SU-DHL-6 (cell line): ENCODE data around the gene DDX10.

ENCODE experiments used
- H2AFZ ChIP-seq: fragments of 200-600 bp; sonication (generic); 2 replicates; pipeline ENCODE4 v1.6.1; 2014; ENCODE audit warnings: low read depth, mild to moderate bottlenecking, moderate library complexity, mixed read lengths, antibody characterized with exemption, low read length; ENCODE audit not compliant: severe bottlenecking
- H3F3A ChIP-seq: fragments of 200-600 bp; shearing (Covaris generic); 2 replicates; pipeline ENCODE4 v1.6.0; 2016; ENCODE audit warnings: antibody characterized with exemption, mild to moderate bottlenecking; ENCODE audit not compliant: insufficient read depth
- H3K27ac ChIP-seq: fragments of 200-600 bp; sonication (generic); 2 replicates; pipeline ENCODE4 v1.5.1; 2016; ENCODE audit warnings: low read depth, mild to moderate bottlenecking, low read length, moderate library complexity, mixed read lengths
- H3K27me3 ChIP-seq: fragments of 200-600 bp; sonication (generic), shearing (Covaris generic); 2 replicates; pipeline ENCODE4 v1.6.0; 2014; ENCODE audit warnings: mild to moderate bottlenecking, low read length
- H3K36me3 ChIP-seq: fragments of 200-600 bp; sonication (generic); 2 replicates; pipeline ENCODE4 v1.6.1; 2014; ENCODE audit warnings: mild to moderate bottlenecking, low read length, mixed read lengths
- H3K4me2 ChIP-seq: fragments of 300-600, 200-600 bp; shearing (Covaris generic), sonication (generic); 2 replicates; pipeline ENCODE4 v1.6.0; 2014; ENCODE audit warnings: low read length, low read depth, mild to moderate bottlenecking; ENCODE audit not compliant: poor library complexity, severe bottlenecking
- H3K4me3 ChIP-seq: fragments of 200-600 bp; sonication (generic); 2 replicates; pipeline ENCODE4 v1.5.1; 2014; ENCODE audit warnings: antibody characterized with exemption, low read length, mild to moderate bottlenecking, mixed read lengths; ENCODE audit not compliant: insufficient read depth, poor library complexity, severe bottlenecking
- H3K79me2 ChIP-seq: fragments of 200-600 bp; sonication (generic); 2 replicates; pipeline ENCODE4 v1.6.1; 2014; ENCODE audit warnings: mild to moderate bottlenecking, low read length, moderate library complexity; ENCODE audit not compliant: insufficient read depth
- H3K9ac ChIP-seq: fragments of 200-600 bp; sonication (generic); 2 replicates; pipeline ENCODE4 v1.7.0; 2014; ENCODE audit warnings: mild to moderate bottlenecking, low read length
- H3K9me2 ChIP-seq: fragments of 200-600 bp; sonication (generic); replicated peaks from 2 replicates; pipeline ENCODE4 v1.6.1; 2014; ENCODE audit warnings: low read length; ENCODE audit not compliant: insufficient read depth
- H3K9me3 ChIP-seq: fragments of 200-600 bp; sonication (generic); 2 replicates; pipeline ENCODE4 v1.6.1; 2014; ENCODE audit warnings: low read length, mixed read lengths; ENCODE audit not compliant: insufficient read depth
- H4K20me1 ChIP-seq: fragments of 200-600 bp; sonication (generic); 2 replicates; pipeline ENCODE4 v1.6.1; 2014; ENCODE audit warnings: low read depth, mild to moderate bottlenecking, antibody characterized with exemption, low read length, moderate library complexity, mixed read lengths
- CTCF ChIP-seq: fragments of 200-600 bp; sonication (generic); IDR thresholded peaks from one replicate; pipeline ENCODE4 v1.5.1; 2017; ENCODE audit warnings: antibody characterized with exemption, mild to moderate bottlenecking, low read length, moderate library complexity; ENCODE audit not compliant: insufficient read depth, poor library complexity, severe bottlenecking
- EZH2phosphoT487 ChIP-seq: fragments of 200-600 bp; sonication (generic), shearing (Covaris generic); conservative IDR thresholded peaks from 2 replicates; pipeline ENCODE4 v1.6.1; 2018; ENCODE audit warnings: mild to moderate bottlenecking, antibody characterized with exemption, low read length, moderate library complexity, mixed read lengths

The DDX10 gene

GRCh38 chr11:108906329-108906728 lies 241.5 kb downstream of the DDX10 start:
- Histone ChIP-seq H4K20me1 (no peaks in the 10 kb centered on the region), H3K9me2 (no peaks in the 10 kb centered on the region), H3F3A (no peaks in the 10 kb centered on the region), H3K36me3 (no peaks in the 10 kb centered on the region), H3K4me2 (no peak overlapping the region), H3K9ac (no peak overlapping the region), H3K4me3 (no peak overlapping the region), H3K27me3 (no peaks in the 10 kb centered on the region), H3K79me2 (no peaks in the 10 kb centered on the region), H2AFZ (no peak overlapping the region), H3K9me3 (no peaks in the 10 kb centered on the region), H3K27ac (no peak overlapping the region)
- TF ChIP-seq CTCF (no peak), EZH2phosphoT487 (no peak)

- Histone ChIP-seq H3K4me2 (no peak overlapping the region), H3K79me2 (no peaks in the 10 kb centered on the region), H3K27me3 (no peaks in the 10 kb centered on the region), H2AFZ (no peak overlapping the region), H3K9me2 (no peaks in the 10 kb centered on the region), H4K20me1 (no peaks in the 10 kb centered on the region), H3K9me3 (no peaks in the 10 kb centered on the region), H3K27ac (no peak overlapping the region), H3K4me3 (no peak overlapping the region), H3K9ac (no peak overlapping the region), H3F3A (no peaks in the 10 kb centered on the region), H3K36me3 (no peaks in the 10 kb centered on the region)
- TF ChIP-seq EZH2phosphoT487 (no peak), CTCF (no peak)
Observed at GRCh38 chr11:108906826-108907225, 242.0 kb downstream of the DDX10 start.

GRCh38 chr11:108909041-108909440 lies 244.2 kb downstream of the DDX10 start:
- H3K9me3 ChIP-seq = no peaks in the 10 kb centered on the region
- no peak overlapping the region for H3K4me3 ChIP-seq
- H3K27ac ChIP-seq = no peak overlapping the region
- no peaks in the 10 kb centered on the region for H3K36me3 ChIP-seq
- H3K27me3 ChIP-seq = no peaks in the 10 kb centered on the region
- no peaks in the 10 kb centered on the region for H3F3A ChIP-seq
- no peaks in the 10 kb centered on the region for H3K79me2 ChIP-seq
- no peak overlapping the region for H3K4me2 ChIP-seq
- H4K20me1 ChIP-seq = no peaks in the 10 kb centered on the region
- H3K9me2 ChIP-seq = no peaks in the 10 kb centered on the region
- no peak overlapping the region for H3K9ac ChIP-seq
- TF ChIP-seq CTCF (no peak), EZH2phosphoT487 (no peak)
- H2AFZ ChIP-seq = no peak overlapping the region

GRCh38 chr11:108909921-108910320 lies 245.1 kb downstream of the DDX10 start:
- H3K4me2 ChIP-seq = no peak overlapping the region
- no peaks in the 10 kb centered on the region for H3K36me3 ChIP-seq
- H3K9me3 ChIP-seq = no peaks in the 10 kb centered on the region
- H3F3A ChIP-seq = no peaks in the 10 kb centered on the region
- H3K9me2 ChIP-seq = no peaks in the 10 kb centered on the region
- H3K27me3 ChIP-seq = no peaks in the 10 kb centered on the region
- H3K4me3 ChIP-seq = no peak overlapping the region
- no peak overlapping the region for H3K9ac ChIP-seq
- no peaks in the 10 kb centered on the region for H4K20me1 ChIP-seq
- H3K79me2 ChIP-seq = no peaks in the 10 kb centered on the region
- TF ChIP-seq EZH2phosphoT487 (no peak), CTCF (no peak)
- no peak overlapping the region for H3K27ac ChIP-seq
- no peak overlapping the region for H2AFZ ChIP-seq
